ENCODE measurements around the gene KANK3.
A peak's percentile ranks its signal among the peaks of the same experiment; 100 is the strongest.

KANK3 gene

DNA sequence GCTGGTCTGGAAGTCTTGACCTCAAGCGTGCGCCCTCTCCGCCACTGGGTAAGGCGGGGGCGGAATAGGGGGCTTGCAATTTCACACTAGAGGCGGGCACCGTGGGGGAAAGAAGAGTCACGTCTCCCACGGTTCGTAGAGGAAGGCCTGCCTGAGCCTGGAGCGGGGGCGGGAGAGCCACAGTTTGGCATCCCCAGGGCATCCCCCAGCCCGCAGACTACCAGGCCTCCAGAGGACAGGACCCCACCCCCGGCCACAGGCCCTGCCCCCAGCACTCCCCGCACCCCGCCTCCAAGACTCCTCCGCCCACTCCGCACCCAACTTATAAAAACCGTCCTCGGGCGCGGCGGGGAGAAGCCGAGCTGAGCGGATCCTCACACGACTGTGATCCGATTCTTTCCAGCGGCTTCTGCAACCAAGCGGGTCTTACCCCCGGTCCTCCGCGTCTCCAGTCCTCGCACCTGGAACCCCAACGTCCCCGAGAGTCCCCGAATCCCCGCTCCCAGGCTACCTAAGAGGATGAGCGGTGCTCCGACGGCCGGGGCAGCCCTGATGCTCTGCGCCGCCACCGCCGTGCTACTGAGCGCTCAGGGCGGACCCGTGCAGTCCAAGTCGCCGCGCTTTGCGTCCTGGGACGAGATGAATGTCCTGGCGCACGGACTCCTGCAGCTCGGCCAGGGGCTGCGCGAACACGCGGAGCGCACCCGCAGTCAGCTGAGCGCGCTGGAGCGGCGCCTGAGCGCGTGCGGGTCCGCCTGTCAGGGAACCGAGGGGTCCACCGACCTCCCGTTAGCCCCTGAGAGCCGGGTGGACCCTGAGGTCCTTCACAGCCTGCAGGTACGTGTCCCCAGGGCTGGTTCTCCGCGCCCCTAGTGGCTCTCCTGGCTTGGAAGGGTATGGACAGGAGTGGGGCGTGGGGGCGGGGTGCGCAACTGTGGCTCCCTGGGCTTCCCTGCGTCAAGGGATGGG, 21.0 kb upstream of the KANK3 start, which contains the start of gene ANGPTL4:
Gene ANGPTL4 (plus strand): TSS at position 353 of the 969 bp plus-strand sequence. CDS start 167 bp downstream, at position 520.
- Histone ChIP-seq H3K9me3 (replicated peaks; ENCODE audit: insufficient read depth, low read length) (no peaks in the 10 kb centered on the region), H3K27ac (ENCODE audit: low read length) (no peak within 1 kb of the TSS), H3K79me2 (ENCODE audit: low read length) (no peaks in the 10 kb centered on the region), H2AFZ (ENCODE audit: low read length) (no peak within 1 kb of the TSS), H3K4me1 (ENCODE audit: low read length) (peaks cover 8% of the 10 kb centered on the region), H3K36me3 (replicated peaks; ENCODE audit: insufficient read depth, low read length) (no peaks in the 10 kb centered on the region), H3K4me2 (ENCODE audit: low read depth, low read length) (peak within 1 kb of the TSS; percentile 38), H3K4me3 (ENCODE audit: low read length) (no peak within 1 kb of the TSS), H3K9ac (ENCODE audit: low read length) (no peak within 1 kb of the TSS), H3K9me2 (replicated peaks; ENCODE audit: insufficient read depth, low read length) (no peaks in the 10 kb centered on the region), H3K27me3 (replicated peaks; ENCODE audit: insufficient read depth, low read length) (peaks cover 34% of the 10 kb centered on the region), H3F3A (ENCODE audit: insufficient read depth, low read length) (no peaks in the 10 kb centered on the region), H4K20me1 (ENCODE audit: insufficient read depth, low read length) (no peaks in the 10 kb centered on the region)
- DNase-seq = no peak
- TF ChIP-seq, protein P1, sequence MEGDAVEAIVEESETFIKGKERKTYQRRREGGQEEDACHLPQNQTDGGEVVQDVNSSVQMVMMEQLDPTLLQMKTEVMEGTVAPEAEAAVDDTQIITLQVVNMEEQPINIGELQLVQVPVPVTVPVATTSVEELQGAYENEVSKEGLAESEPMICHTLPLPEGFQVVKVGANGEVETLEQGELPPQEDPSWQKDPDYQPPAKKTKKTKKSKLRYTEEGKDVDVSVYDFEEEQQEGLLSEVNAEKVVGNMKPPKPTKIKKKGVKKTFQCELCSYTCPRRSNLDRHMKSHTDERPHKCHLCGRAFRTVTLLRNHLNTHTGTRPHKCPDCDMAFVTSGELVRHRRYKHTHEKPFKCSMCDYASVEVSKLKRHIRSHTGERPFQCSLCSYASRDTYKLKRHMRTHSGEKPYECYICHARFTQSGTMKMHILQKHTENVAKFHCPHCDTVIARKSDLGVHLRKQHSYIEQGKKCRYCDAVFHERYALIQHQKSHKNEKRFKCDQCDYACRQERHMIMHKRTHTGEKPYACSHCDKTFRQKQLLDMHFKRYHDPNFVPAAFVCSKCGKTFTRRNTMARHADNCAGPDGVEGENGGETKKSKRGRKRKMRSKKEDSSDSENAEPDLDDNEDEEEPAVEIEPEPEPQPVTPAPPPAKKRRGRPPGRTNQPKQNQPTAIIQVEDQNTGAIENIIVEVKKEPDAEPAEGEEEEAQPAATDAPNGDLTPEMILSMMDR (IDR thresholded peaks at IDR 0.05; ENCODE audit: low read length) = no peak
- TF ChIP-seq EZH2 (optimal IDR thresholded peaks at IDR 0.05; ENCODE audit: low read depth, low read length) (no peak), EZH2phosphoT487 (IDR thresholded peaks at IDR 0.05; ENCODE audit: low read length) (no peak)

DNA sequence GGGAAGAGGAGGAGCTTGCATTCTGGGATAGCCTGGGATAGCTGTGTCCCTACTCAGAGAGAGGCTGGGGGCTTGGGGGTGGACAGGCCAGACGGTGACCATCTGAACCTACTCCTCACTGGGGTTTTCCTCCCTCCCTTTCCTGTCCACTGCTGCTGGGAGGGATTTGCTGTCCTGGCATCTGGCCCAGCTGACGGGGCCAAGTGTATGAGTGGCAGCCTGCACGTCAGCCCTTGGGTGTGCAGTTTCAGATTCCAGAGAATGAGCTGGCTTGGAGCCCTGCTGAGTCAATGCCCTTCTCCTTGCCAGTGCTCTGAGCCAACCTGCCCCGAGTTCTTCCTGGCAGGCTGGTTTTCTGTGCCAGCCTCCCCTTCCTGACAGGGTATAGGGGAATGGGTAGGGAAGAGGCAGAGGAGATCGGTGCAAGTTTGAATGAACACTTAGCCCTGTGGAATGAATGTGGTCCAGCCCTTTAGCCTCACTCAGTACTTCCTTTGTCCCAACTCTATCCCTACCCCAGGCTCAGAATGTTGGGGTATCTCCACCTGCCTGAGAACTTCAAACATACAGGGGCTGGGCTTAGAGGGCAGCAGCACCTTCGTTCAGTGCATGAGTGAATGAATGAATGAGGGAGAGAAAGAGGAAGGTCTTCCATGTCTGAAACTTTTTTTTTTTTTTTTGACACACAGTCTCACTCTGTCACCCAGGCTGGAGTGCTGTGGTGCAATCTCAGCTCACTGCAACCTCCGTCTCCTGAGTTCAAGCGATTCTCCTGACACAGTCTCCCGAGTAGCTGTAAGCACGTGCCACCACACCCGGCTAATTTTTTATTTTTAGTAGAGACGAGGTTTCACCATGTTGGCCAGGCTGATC, 19.1 kb upstream of the KANK3 start:
- TF ChIP-seq, protein P1 (IDR thresholded peaks at IDR 0.05; ENCODE audit: low read length) = no peak
- no peak for TF ChIP-seq EZH2phosphoT487 (IDR thresholded peaks at IDR 0.05; ENCODE audit: low read length)
- TF ChIP-seq EZH2 (optimal IDR thresholded peaks at IDR 0.05; ENCODE audit: low read depth, low read length) = no peak
- Histone ChIP-seq H3K36me3 (replicated peaks; ENCODE audit: insufficient read depth, low read length) (no peaks in the 10 kb centered on the region), H3F3A (ENCODE audit: insufficient read depth, low read length) (no peaks in the 10 kb centered on the region), H4K20me1 (ENCODE audit: insufficient read depth, low read length) (no peaks in the 10 kb centered on the region), H3K27ac (ENCODE audit: low read length) (no peak overlapping the region), H3K9me3 (replicated peaks; ENCODE audit: insufficient read depth, low read length) (no peaks in the 10 kb centered on the region), H3K79me2 (ENCODE audit: low read length) (no peaks in the 10 kb centered on the region), H3K27me3 (replicated peaks; ENCODE audit: insufficient read depth, low read length) (peaks cover 34% of the 10 kb centered on the region), H2AFZ (ENCODE audit: low read length) (no peak overlapping the region), H3K4me3 (ENCODE audit: low read length) (no peak overlapping the region), H3K9me2 (replicated peaks; ENCODE audit: insufficient read depth, low read length) (no peaks in the 10 kb centered on the region), H3K4me2 (ENCODE audit: low read depth, low read length) (peak overlapping the region; percentile 72), H3K4me1 (ENCODE audit: low read length) (peaks cover 8% of the 10 kb centered on the region), H3K9ac (ENCODE audit: low read length) (no peak overlapping the region)
- peak; percentile 15 for DNase-seq

DNA sequence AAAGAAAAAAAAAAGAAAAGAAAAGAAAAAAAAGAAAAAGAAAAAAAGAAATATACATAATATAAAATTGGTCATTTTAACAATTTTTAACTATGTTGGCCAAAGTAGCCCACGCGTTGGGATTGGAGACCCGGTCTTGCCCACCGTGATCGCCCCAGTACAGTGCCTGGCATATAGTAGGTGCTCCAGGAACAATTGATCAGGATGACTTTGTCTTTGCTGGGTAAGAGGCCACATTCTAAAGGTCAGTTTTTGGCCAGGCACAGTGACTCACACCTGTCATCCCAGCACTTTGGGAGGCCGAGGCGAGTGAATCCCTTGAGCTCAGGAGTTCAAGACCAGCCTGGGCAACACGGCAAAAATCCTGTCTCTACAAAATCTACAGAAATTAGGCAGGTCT, 17.1 kb upstream of the KANK3 start:
- H3F3A ChIP-seq (ENCODE audit: insufficient read depth, low read length) = no peaks in the 10 kb centered on the region
- H3K4me1 ChIP-seq (ENCODE audit: low read length) = peaks cover 8% of the 10 kb centered on the region
- H3K36me3 ChIP-seq (replicated peaks; ENCODE audit: insufficient read depth, low read length) = no peaks in the 10 kb centered on the region
- H3K27ac ChIP-seq (ENCODE audit: low read length) = no peak overlapping the region
- TF ChIP-seq EZH2 (optimal IDR thresholded peaks at IDR 0.05; ENCODE audit: low read depth, low read length) = no peak
- TF ChIP-seq, protein P1 (IDR thresholded peaks at IDR 0.05; ENCODE audit: low read length) = no peak
- no peak for TF ChIP-seq EZH2phosphoT487 (IDR thresholded peaks at IDR 0.05; ENCODE audit: low read length)
- H3K4me2 ChIP-seq (ENCODE audit: low read depth, low read length) = no peak overlapping the region
- no peak overlapping the region for H2AFZ ChIP-seq (ENCODE audit: low read length)
- no peaks in the 10 kb centered on the region for H3K79me2 ChIP-seq (ENCODE audit: low read length)
- H3K4me3 ChIP-seq (ENCODE audit: low read length) = no peak overlapping the region
- no peaks in the 10 kb centered on the region for H4K20me1 ChIP-seq (ENCODE audit: insufficient read depth, low read length)
- no peak overlapping the region for H3K9ac ChIP-seq (ENCODE audit: low read length)
- H3K27me3 ChIP-seq (replicated peaks; ENCODE audit: insufficient read depth, low read length) = peaks cover 23% of the 10 kb centered on the region
- H3K9me2 ChIP-seq (replicated peaks; ENCODE audit: insufficient read depth, low read length) = no peaks in the 10 kb centered on the region
- no peak for DNase-seq
- no peaks in the 10 kb centered on the region for H3K9me3 ChIP-seq (replicated peaks; ENCODE audit: insufficient read depth, low read length)

All from MM.1S (cell line).